ENCODE measurements around the gene PSME1. TPM values are rescaled to one million over a fixed set of nuclear protein-coding genes. Genes with fewer than 3 reads are reported as not detected.

Gene PSME1
- total RNA-seq, 2 donors from 2014 or later, result 196 to 249 TPM

DNA sequence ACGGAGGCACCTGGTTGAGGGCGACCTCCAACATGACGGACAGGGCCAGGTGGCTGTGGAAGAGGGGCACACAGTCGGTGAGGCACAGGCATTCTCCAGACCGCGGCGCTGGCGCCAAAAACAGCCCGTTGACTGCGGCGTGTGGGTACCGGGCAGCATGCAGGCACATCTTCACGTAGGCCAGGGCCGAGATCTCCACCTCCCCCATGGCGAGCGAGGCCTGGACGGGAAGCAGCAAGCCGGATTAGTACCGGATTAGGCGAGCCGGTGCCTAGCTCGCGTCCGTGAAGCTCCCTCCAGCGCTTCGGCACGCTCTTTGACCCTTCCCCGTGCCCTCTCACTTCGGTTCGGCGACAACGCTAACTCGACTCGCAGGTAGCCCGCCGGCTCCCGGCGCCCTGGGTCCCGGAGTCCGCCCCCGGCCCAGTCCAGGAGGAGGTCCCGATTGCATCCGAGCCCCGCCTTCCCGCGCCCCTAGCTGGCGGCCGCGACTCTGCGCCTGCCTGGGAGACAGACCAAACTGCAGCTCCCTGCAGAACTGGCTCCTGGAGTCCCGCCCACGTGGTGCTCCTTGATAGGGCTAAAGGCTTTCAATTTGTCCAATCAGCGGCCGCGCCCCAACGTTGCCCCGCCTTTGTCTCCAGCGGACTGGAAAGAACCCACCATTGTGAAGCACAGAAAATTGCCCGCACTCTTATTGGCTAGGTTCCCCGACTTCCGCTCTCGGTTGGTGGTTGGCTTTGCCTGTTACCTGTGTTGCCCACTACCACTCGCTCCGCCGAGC is 5.3 kb downstream of the PSME1 start, which contains the start of gene EMC9:
EMC9 (minus strand) TSS at position 495 of the 784 bp plus-strand sequence; CDS start at position 208, 287 bp downstream.
- intact Hi-C loops (cut with DNase I, micrococcal nuclease), result no loop called here
- ATAC-seq (peak; percentile 81), DNase-seq (peak; percentile 100)

DNA sequence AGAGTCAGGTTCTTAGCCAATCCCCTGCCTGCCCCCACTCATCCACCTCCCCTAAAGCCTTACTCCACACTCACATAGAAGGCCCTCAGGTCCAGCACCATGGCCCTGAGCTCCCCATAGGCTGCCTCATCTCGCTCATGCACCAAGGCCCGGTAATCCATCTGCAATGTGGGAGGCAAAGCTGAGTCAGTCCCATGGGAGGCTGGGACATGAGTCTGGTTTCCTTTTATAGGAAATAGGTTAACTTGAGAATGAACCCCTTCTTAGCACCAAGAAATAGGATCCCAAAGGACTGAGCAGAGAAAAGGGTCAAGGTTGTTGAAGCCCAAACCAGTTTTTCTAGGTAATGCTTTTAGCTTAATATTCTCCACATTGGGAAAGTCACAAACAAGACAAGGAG is 7.5 kb downstream of the PSME1 start:
- intact Hi-C loops (cut with DNase I, micrococcal nuclease), result no loop called here
- DNase-seq (no peak), ATAC-seq (no peak)

DNA sequence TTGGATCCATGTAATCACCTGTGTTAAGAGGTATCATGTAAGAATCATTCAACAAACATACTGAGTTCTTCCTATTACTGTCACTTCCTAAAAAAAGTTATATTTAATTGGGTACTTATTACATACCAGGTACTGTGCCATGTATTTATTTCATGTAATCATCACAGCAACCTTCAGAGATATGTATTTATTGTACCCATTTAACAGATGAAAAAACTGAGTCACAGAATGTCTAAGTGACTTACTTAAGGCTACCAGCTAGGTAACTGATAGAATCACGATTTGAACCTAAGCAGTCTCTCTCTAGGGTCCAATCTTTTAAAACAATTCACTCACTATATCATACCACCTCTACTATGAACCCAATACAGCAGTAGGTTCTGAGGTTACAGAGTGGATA is 8.5 kb downstream of the PSME1 start:
- intact Hi-C loops (cut with DNase I, micrococcal nuclease), result no loop called here

DNA sequence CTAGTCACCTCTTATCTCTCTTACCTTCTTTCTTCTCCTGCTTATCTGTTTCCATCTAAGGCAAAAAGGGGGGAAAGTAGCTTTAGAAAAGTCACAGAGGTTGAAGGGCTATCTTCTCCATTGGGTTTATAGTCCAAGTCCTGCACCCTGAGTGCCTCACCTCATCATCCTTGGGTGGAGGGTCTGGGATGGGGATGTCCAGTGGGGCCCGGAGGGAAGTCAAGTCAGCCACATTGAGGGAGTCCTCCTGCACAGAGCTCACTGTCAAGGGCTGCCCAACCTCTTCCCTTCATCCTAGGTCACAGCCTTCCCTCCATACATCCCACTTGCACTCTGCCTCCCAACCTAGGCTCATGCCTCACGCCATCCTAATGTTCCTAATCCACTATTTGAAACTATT is 9.2 kb downstream of the PSME1 start:
- ATAC-seq, result no peak
- intact Hi-C loops (cut with DNase I, micrococcal nuclease), result no loop called here
- DNase-seq, result no peak

More for the DNA sequence above, 8.5 kb downstream of the PSME1 start:
- DNase-seq, result no peak
- no peak for ATAC-seq

DNA sequence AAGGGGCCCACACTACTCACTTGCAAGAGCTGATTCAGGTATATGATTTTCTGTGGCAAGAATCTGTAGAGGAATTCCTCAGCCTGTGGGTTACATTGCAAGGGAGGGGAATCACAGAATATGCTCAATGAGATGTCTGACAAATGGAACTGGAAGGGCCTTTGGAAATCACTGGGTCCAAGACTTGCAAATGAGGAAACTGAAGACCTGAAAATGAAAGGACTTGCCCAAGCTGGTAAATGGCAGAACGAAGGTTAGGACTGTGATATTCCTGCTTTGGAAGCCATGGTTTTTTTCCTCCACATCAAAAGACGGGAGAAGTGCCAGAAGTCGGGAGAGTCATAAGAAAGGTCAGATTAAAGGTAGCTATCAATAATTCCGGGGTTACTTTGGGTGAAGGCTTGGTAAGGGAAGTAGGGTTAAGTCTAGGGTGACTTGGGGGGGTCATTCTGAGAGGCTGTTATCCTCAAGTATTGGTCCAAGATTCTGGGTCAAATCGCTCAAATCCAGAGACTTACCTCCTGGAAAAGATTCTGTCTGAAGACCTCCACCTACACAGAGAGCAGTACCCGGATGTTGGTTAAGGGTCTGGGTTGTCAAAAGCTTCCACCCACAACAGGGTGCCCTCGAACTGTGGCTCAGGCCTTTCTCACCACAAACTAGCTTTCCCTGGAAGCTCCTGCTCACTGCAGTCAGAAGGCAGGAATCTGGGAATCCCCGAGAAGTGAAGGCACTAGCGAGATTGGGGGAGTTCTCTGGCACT is 9.9 kb downstream of the PSME1 start:
- intact Hi-C loops (cut with DNase I, micrococcal nuclease), result no loop called here
- no peak for DNase-seq
- ATAC-seq, result no peak

DNA sequence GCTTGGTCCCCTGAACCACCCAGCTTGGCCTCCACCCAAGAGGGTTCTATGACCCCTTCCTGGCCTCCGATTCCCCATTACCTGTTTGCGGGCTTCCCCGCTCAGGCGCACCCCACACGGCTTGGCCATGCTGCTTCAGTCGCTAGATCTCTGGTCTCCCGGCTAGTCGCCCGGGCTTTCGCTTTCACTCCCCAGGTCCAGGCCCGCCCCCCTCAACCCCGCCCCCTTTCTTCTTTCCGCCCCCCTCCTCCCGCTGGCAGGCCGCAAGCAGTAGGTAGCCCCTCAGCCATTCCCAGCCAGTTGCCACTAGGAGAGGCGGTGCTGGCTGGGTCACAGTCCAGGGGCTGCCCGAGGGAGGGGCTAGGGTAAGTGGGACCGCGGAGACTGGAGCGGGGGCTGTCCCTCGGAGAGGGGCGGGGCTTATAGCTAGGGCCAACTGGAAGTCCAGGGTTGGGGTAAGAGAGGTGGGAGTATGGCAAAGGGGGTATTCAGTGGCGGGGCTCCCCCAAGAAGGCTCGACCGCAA is 10.5 kb downstream of the PSME1 start, which contains the start of gene PSME2:
PSME2 (minus strand) TSS at position 158 of the 525 bp plus-strand sequence; CDS start at position 129, 29 bp downstream.
- peak; percentile 74 for ATAC-seq
- intact Hi-C loops (cut with DNase I, micrococcal nuclease), result no loop called here
- DNase-seq, result peak; percentile 95 to 99

DNA sequence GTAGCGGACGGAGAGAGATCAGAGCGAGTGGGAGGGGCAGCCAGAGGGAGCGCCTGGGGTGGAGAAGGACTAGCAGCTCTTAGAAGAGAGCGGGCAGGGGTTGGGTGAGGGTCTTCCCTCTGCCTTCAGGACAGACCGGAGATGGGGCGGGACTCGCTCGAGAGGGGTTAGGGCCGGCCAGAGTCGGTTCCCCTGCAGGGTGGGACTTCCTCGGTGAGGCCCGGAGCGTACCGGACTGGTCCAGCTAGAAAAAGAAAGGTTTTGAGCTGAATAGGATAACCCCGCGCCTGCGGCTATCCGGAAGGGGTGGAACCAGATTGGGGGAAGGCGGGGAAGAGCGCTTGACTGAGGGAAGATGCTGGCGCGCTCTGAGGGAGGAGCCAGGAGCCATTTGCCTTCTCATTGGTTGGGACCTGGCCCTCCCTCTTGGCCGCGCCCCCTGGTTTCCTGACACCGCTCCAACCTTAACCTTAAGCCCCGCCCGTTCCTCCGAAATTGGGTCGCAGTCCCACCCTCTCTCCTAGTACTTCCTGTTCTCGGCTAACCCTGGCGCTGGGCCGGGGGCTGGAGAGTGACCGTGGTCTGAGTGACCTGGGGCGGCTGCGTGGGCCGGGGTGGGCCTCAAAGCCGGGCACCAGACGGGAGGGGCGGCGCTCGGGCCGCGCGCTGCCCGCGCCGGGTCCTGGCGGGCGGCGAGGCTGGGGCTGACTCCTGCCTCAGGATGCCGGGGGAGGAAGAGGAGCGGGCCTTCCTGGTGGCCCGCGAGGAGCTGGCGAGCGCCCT is 11.2 kb downstream of the PSME1 start, which contains the start of gene RNF31:
RNF31 (plus strand) TSS at position 521 of the 783 bp plus-strand sequence; CDS start at position 722, 201 bp downstream.
- DNase-seq, result peak; percentile 98 to 99
- intact Hi-C loops (cut with DNase I, micrococcal nuclease), result no loop called here
- peak; percentile 86 for ATAC-seq

DNA sequence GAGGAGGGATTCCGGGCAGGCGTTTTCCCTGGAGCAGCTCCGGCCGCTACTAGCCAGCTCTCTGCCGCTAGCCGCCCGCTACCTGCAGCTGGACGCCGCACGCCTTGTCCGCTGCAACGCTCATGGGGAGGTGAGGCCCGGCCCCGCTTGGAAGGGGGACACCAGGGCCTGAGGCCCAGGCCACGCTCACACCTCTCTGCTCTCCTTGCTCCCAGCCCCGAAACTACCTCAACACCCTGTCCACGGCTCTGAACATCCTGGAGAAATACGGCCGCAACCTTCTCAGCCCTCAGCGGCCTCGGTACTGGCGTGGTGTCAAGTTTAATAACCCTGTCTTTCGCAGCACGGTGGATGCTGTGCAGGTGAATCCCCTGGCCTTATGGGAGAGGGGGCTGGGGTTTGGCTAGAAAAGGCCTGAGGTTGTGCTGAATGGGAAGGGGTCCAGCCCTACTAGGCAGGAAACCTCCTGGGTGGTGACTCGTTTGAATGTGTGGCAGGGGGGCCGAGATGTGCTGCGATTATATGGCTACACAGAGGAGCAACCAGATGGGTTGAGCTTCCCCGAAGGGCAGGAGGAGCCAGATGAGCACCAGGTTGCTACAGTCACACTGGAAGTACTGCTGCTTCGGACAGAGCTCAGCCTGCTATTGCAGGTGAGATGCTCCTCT is 11.9 kb downstream of the PSME1 start:
- DNase-seq (no peak), ATAC-seq (no peak)
- intact Hi-C loops (cut with DNase I, micrococcal nuclease), result no loop called here

DNA sequence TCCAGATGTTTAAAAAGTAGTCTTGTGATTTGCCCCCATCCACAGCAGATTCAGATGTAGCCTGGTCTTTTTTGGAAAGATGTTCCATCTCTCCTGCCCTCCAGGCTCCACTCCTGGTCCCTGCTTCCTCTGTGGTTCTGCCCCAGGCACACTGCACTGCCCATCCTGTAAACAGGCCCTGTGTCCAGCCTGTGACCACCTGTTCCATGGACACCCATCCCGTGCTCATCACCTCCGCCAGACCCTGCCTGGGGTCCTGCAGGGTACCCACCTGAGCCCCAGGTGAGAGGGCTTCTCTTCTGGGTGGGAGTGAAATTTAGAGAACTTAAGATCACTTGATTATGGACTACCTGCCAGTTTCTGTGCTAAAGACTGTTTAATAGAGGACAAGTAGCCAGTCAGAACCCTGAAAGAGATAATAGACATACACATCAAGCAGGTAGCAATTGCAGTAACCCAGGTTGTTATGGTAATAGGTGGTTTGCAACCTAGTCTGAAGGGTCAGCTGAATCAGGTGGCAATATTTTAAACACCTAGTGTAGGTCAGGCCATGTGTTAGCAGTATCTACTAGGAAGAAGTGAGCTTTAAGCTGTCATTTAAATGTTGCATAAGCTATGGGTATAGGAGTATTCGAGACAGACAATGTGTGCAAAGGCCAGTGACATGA is 13.4 kb downstream of the PSME1 start:
- DNase-seq (no peak), ATAC-seq (no peak)
- intact Hi-C loops (cut with DNase I, micrococcal nuclease), result no loop called here

DNA sequence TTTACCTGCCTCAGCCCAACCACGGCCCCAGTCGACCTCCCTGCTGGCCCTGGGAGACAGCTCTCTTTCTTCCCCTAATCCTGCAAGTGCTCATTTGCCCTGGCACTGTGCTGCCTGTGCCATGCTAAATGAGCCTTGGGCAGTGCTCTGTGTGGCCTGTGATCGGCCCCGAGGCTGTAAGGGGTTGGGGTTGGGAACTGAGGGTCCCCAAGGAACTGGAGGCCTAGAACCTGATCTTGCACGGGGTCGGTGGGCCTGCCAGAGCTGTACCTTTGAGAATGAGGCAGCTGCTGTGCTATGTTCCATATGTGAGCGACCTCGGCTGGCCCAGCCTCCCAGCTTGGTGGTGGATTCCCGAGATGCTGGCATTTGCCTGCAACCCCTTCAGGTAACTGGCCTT is 14.1 kb downstream of the PSME1 start:
- ATAC-seq (no peak), DNase-seq (no peak)
- intact Hi-C loops (cut with DNase I, micrococcal nuclease), result no loop called here

DNA sequence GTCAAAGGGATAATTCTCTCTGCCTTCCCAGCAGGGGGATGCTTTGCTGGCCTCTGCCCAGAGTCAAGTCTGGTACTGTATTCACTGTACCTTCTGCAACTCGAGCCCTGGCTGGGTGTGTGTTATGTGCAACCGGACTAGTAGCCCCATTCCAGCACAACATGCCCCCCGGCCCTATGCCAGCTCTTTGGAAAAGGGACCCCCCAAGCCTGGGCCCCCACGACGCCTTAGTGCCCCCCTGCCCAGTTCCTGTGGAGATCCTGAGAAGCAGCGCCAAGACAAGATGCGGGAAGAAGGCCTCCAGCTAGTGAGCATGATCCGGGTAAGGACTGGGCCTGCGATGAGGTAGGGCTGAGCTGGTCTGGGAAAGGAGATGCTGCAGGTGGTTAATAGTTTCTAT is 14.6 kb downstream of the PSME1 start:
- intact Hi-C loops (cut with DNase I, micrococcal nuclease), result no loop called here
- DNase-seq, result no peak
- ATAC-seq, result no peak

DNA sequence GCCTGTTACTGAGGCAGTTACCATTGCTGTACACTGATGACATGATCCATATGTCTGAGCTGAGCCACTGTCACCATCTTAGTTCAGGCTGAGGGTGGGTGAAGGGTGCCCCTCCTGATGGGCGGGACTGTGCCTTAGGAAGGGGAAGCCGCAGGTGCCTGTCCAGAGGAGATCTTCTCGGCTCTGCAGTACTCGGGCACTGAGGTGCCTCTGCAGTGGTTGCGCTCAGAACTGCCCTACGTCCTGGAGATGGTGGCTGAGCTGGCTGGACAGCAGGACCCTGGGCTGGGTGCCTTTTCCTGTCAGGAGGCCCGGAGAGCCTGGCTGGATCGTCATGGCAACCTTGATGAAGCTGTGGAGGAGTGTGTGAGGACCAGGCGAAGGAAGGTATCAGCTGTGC is 15.0 kb downstream of the PSME1 start:
- intact Hi-C loops (cut with DNase I, micrococcal nuclease), result no loop called here
- no peak for ATAC-seq
- no peak for DNase-seq

DNA sequence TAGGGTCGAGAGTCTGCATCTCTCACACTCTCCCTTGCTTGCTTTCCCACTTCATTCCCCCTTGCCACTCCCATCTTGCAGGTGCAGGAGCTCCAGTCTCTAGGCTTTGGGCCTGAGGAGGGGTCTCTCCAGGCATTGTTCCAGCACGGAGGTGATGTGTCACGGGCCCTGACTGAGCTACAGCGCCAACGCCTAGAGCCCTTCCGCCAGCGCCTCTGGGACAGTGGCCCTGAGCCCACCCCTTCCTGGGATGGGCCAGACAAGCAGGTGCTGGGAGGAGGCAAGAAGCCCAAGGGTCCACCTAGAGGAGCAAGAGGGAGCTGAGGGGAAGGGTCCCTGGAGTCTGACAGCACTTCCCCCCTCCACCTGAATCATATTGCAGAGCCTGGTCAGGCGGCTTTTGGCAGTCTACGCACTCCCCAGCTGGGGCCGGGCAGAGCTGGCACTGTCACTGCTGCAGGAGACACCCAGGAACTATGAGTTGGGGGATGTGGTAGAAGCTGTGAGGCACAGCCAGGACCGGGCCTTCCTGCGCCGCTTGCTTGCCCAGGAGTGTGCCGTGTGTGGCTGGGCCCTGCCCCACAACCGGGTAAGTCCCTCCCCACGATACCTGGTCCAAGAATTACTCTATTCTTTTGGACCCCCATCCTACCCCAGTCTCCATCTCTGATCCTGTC is 15.5 kb downstream of the PSME1 start:
- intact Hi-C loops (cut with DNase I, micrococcal nuclease), result no loop called here
- DNase-seq (no peak), ATAC-seq (no peak)

DNA sequence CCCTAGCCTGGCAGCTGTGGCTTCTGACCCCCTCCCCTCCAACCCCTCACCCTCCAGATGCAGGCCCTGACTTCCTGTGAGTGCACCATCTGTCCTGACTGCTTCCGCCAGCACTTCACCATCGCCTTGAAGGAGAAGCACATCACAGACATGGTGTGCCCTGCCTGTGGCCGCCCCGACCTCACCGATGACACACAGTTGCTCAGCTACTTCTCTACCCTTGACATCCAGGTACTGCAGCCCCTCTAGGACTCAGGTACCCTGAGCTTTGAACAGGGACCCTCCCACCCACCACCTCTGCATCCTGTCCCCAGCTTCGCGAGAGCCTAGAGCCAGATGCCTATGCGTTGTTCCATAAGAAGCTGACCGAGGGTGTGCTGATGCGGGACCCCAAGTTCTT is 19.1 kb downstream of the PSME1 start:
- DNase-seq (no peak), ATAC-seq (no peak)
- intact Hi-C loops (cut with DNase I, micrococcal nuclease), result no loop called here

DNA sequence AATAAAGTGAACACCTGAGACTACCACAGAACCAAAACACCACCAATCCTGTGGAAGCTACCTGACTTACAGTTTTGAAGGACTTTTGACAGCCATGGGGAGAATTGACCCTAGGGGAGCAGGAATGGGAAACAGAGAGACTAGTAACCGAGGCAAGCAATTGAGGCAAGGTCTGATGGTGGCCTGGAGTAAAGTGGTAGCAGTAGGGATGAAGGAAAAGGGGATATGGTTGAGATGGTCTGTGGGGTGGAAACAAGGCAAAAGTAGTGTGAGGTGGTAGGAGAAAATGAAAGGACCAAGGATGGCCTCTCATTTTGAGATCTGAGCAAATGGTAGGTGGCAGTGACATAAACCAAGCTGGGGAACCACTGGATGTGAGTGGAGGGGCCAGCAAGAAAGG is 20.8 kb downstream of the PSME1 start:
- DNase-seq (no peak), ATAC-seq (no peak)
- intact Hi-C loops (cut with DNase I, micrococcal nuclease), result no loop called here

DNA sequence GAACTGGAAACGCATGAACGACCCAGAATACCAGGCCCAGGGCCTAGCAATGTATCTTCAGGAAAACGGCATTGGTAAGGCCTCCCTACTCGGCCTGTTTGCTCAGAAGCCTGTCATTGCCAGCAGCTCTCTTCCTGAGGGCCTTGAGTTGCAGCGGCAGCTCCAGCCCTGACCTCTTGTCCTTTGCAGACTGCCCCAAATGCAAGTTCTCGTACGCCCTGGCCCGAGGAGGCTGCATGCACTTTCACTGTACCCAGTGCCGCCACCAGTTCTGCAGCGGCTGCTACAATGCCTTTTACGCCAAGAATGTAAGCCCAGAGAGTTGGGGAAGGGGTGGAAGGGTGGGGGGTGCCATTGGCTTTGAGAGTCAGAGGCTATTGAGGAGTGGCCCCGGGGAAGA is 21.3 kb downstream of the PSME1 start:
- DNase-seq, result no peak
- intact Hi-C loops (cut with DNase I, micrococcal nuclease), result no loop called here
- no peak for ATAC-seq

DNA sequence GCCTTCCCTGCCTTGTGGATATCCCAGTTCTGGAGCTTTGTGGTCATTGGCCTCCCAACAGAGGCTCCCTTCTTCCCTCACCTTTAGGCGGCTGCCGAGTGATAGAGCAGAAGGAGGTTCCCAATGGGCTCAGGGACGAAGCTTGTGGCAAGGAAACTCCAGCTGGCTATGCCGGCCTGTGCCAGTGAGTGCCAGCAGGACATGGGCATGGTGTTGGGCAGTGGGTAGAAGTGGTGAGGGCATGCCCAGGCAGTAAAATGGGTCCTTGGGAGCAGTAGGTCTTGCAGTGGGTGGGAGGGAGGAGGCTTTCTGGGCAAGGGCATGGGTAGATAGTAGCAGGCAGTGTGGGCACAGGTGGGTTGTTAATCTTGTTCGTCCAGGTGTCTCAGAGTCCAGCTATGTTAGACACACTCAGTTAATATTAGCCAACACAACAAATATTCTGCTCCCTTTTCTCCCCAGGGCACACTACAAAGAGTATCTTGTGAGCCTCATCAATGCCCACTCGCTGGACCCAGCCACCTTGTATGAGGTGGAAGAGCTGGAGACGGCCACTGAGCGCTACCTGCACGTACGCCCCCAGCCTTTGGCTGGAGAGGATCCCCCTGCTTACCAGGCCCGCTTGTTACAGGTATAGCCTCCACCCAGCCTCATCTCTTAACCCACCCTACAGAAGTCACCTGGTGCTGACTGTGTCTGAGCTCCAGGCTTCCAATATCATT is 23.9 kb downstream of the PSME1 start:
- no peak for ATAC-seq
- no peak for DNase-seq
- intact Hi-C loops (cut with DNase I, micrococcal nuclease), result no loop called here

Data from left colon (tissue), 2 donors.